GM12878 (cell line): ENCODE data around the gene MSANTD4.

Experiments
- CTCF ChIP-seq, 3 experiments: IDR thresholded peaks in 2 of 3; conservative IDR thresholded peaks in 1 of 3; 2 replicates each; pipeline ENCODE4 v1.5.1; 2011; ENCODE audit warnings: low read depth in 3 of 3, low read length in 3 of 3, mild to moderate bottlenecking in 3 of 3, control low read depth in 2 of 3, moderate library complexity in 2 of 3, inconsistent platforms in 1 of 3, mixed read lengths in 1 of 3; ENCODE audit not compliant: control insufficient read depth in 2 of 3, insufficient read depth in 1 of 3; ENCODE audit errors: extremely low read depth in 1 of 3
- SP1 ChIP-seq: IDR thresholded peaks from one replicate; pipeline ENCODE4 v1.6.1; 2011; ENCODE audit warnings: low read depth, low read length

- TF ChIP-seq SP1 (no peak), CTCF (IDR thresholded peaks at IDR 0.05 in 2 of 3, conservative IDR thresholded peaks at IDR 0.05 in 1 of 3; ENCODE audit: control insufficient read depth in 2 of 3, extremely low read depth in 1 of 3, insufficient read depth in 1 of 3, low read depth in 3 of 3, low read length in 3 of 3) (no peak)
Measured at GRCh38 chr11:106049727-106050476, 27.9 kb upstream of the MSANTD4 start.
